GM12891 (cell line): ENCODE results near the gene PSME3.
"Not testable (repeated sequence)": the region's sequence is repeated elsewhere in the genome, so short reads cannot be mapped to it uniquely, and the experiment has no call there.

Experiments used
- DNase-seq: peaks from one replicate; pipeline ENCODE4 v3.0.0; 2011; ENCODE audit warnings: low spot score; ENCODE audit not compliant: insufficient read length
- FAIRE-seq: peaks from 2 replicates; lab custom pipeline; 2011; peaks lifted over from hg19 to GRCh38; lab: Jason Lieb, UNC
- PAX5 ChIP-seq: IDR thresholded peaks from 2 replicates; pipeline ENCODE4 v1.6.1; 2011; ENCODE audit warnings: low read length, moderate library complexity, mild to moderate bottlenecking; ENCODE audit not compliant: insufficient read depth, severe bottlenecking
- POLR2A ChIP-seq: IDR thresholded peaks from 2 replicates; pipeline ENCODE4 v1.6.1; 2011; ENCODE audit warnings: low read depth, low read length, control low read depth
- POLR2AphosphoS5 ChIP-seq: IDR thresholded peaks from 2 replicates; pipeline ENCODE4 v1.6.1; 2011; ENCODE audit warnings: low read depth, low read length, control low read depth
- POU2F2 ChIP-seq: IDR thresholded peaks from 2 replicates; pipeline ENCODE4 v1.6.1; 2011; ENCODE audit warnings: low read depth, mild to moderate bottlenecking, control low read depth, low read length, moderate library complexity
- SPI1 ChIP-seq: IDR thresholded peaks from 2 replicates; pipeline ENCODE4 v1.6.1; 2011; ENCODE audit warnings: low read depth, low read length, control low read depth
- TAF1 ChIP-seq: IDR thresholded peaks from 2 replicates; pipeline ENCODE4 v1.6.1; 2011; ENCODE audit warnings: low read depth, low read length, control low read depth

Gene PSME3

DNA sequence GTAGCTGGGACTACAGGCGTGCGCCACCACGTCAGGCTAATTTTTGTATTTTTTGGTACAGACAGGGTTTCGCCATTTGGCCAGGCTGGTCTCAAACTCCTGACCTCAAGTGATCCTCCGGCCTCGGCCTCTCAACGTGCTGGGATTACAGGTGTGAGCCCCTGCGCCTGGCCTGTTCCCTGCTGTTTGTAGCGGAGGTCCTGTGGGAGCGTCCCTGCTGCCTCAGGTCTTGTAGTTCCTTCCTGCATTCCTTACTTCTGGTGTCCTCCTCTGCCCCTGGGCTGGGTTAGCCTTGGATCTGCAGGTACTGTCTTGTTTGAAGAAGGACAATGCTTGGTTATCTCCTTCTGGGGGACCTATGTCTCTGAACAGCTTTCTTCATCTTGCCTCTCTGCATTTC is 43.8 kb downstream of the PSME3 start:
- no peak for FAIRE-seq
- no peak for DNase-seq
- TF ChIP-seq POLR2A (no peak), POLR2AphosphoS5 (no peak), SPI1 (no peak), PAX5 (no peak), POU2F2 (no peak), TAF1 (no peak)

- no peak for TF ChIP-seq POU2F2
- no peak for TF ChIP-seq POLR2AphosphoS5
- no peak for TF ChIP-seq POLR2A
- no peak for TF ChIP-seq PAX5
- TF ChIP-seq TAF1, result no peak
- TF ChIP-seq SPI1, result no peak
- no peak for DNase-seq
- FAIRE-seq, result no peak
These were observed 45.1 kb downstream of the PSME3 start for GRCh38 chr17:42878123-42878880.

DNA sequence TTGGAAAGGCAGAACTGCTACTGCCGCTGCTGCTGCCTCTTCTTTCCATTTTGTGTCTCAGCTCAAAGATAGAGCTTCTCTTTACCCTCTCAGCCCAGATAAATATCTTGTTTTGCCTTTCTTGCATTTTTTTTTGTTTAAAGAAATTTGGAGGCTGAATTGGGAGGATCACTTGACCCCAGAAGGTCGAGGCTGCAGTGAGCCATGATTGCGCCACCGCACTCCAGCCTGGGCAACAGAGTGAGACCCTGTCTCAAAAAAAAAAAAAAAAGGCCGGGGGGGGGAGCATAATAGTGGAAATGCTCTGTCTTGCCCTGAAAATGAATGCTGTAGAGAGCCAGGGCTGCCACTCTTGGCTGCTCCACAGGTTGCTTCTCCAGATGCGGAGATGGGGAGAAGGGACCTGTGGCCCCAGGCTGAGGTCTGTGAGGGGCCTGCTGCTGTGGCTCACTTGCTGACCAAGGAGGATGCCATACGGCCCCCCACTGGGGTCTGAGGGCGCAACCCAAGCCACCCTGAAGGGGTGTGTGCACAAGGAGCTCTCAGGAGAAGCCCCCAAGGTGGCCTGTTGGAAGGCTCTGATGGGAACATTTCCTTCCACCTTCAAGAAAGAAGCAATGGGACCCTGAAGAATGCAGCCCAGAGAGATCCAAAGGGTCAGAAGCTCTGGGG is 45.9 kb downstream of the PSME3 start:
- FAIRE-seq, result no peak
- DNase-seq, result no peak
- TF ChIP-seq TAF1 (no peak), POLR2AphosphoS5 (no peak), POU2F2 (no peak), POLR2A (no peak), PAX5 (no peak), SPI1 (no peak)

DNA sequence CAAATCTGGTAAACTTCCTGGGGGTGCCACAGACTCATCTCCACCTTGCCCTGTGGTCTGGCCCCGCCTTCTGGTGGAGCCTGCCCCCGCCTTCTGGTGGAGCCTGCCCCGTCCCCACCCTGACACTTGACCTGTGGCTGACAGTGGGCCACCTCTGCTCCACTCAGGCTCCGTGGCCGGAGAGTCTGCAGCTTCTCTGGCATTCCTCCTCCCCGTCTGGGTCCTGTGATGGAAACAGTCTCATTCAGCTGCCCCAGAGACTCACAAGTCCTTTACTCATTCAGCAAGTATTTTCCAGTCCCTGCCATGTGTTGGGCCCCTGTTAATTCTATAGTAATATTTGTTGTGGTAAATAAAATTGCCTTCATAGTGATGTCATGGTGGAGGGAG is 46.4 kb downstream of the PSME3 start:
- DNase-seq, result no peak
- FAIRE-seq, result no peak
- TF ChIP-seq SPI1 (no peak), POLR2AphosphoS5 (no peak), TAF1 (no peak), POU2F2 (no peak), PAX5 (no peak), POLR2A (no peak)

GRCh38 chr17:42880776-42881310 is 47.6 kb downstream of the PSME3 start:
- FAIRE-seq (no peak), DNase-seq (no peak)
- TF ChIP-seq POLR2AphosphoS5, result no peak
- no peak for TF ChIP-seq PAX5
- no peak for TF ChIP-seq SPI1
- no peak for TF ChIP-seq POU2F2
- no peak for TF ChIP-seq POLR2A
- no peak for TF ChIP-seq TAF1

DNA sequence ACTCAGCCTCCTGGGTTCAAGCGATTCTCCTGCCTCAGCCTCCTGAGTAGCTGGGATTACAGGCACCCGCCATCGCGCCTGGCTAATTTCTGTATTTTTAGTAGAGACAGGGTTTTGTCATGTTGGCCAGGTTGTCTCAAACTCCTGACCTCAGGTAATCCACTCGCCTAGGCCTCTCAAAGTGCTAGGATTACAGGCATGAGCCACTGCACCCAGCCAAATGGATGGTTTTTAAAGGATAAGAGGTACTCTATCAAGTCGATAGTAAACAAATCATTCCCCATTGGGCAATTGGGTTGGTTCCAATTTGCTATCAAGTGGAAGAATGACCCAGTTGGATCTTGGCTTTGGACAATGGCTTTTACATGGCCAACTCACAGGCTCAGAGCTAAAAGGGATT is 48.5 kb downstream of the PSME3 start:
- DNase-seq, result not testable (repeated sequence)

DNA sequence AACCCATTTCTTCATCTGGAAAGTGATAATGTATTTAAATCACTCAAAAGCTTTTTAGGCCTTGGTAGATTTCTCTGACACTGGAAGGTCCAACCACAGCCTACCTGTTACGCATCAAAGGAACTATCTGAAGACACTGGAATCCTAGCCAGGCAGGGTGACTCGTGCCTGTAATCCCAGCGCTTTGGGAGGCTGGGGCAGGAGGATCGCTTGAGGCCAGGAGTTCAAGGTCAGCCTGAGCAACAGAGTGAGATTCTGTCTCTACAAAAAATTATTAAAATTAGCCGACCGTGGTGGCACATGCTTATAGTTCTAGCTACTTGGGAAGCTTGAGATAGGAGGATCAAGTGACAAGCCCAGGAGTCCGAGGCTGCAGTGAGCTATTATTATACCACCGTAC is 49.0 kb downstream of the PSME3 start:
- TF ChIP-seq PAX5, result no peak
- no peak for TF ChIP-seq TAF1
- TF ChIP-seq POLR2A, result no peak
- no peak for TF ChIP-seq SPI1
- TF ChIP-seq POU2F2, result no peak
- no peak for TF ChIP-seq POLR2AphosphoS5
- FAIRE-seq (no peak), DNase-seq (no peak)

More for the DNA sequence above, 48.5 kb downstream of the PSME3 start:
- not testable (repeated sequence) for FAIRE-seq

DNA sequence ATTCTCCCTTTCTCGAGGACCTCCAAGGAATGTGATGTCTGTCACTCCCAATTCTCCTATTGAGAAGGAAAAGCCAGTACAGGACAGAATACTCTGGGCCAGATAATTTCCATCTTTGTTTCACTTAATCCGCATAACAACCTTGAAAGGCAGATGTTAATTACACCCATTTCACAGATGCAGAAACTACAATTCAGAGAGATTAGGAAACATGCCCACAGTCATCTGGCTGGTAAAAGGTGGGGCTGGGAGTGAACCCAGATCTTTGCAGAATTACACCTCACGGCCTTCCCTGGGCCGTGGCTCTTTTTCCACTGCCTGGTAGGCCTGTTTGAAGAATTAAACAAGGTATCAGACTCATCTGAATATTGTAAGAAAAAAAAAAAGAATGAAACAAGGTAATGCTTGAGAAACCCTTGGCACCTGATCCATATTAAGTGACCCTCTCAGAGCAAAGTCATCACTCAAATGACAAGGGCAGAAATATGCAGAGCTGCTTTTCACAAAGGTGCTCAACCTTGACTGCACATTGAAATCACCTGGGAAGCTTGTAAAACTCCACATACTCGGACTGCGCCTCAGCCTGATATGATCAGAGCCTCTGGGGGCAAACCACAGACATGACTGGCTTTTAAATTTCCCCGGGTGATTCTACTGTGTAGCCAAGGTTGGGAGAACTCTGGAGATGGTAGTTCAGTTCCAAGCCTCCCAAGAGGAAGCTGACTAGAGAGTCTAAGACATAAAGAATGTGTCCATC is 50.8 kb downstream of the PSME3 start:
- FAIRE-seq, result no peak
- no peak for DNase-seq
- TF ChIP-seq POLR2A, result no peak

- not testable (repeated sequence) for FAIRE-seq, DNase-seq
These were observed 52.6 kb downstream of the PSME3 start for GRCh38 chr17:42885806-42886205.
